ENCODE data around the gene DOK5. TPM values are rescaled to one million over a fixed set of nuclear protein-coding genes. Genes with fewer than 3 reads are reported as not detected.
A peak's percentile ranks its signal among the peaks of the same experiment; 100 is the strongest.

The DOK5 gene
- total RNA-seq, 1 donor from 2014 or later: not detected

- Histone ChIP-seq H3K9me3 (no peaks in the 10 kb centered on the region), H3K27ac (no peak overlapping the region), H3K27me3 (no peaks in the 10 kb centered on the region), H3K4me3 (no peak overlapping the region), H3K36me3 (no peaks in the 10 kb centered on the region), H3K4me1 (no peaks in the 10 kb centered on the region)
- no peak for DNase-seq (ENCODE audit: low spot score in 2 of 2)
- intact Hi-C loops (cut with DNase I): no loop called here
- TF ChIP-seq, protein P1, sequence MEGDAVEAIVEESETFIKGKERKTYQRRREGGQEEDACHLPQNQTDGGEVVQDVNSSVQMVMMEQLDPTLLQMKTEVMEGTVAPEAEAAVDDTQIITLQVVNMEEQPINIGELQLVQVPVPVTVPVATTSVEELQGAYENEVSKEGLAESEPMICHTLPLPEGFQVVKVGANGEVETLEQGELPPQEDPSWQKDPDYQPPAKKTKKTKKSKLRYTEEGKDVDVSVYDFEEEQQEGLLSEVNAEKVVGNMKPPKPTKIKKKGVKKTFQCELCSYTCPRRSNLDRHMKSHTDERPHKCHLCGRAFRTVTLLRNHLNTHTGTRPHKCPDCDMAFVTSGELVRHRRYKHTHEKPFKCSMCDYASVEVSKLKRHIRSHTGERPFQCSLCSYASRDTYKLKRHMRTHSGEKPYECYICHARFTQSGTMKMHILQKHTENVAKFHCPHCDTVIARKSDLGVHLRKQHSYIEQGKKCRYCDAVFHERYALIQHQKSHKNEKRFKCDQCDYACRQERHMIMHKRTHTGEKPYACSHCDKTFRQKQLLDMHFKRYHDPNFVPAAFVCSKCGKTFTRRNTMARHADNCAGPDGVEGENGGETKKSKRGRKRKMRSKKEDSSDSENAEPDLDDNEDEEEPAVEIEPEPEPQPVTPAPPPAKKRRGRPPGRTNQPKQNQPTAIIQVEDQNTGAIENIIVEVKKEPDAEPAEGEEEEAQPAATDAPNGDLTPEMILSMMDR (IDR thresholded peaks at IDR 0.05): no peak
Measured at GRCh38 chr20:54485631-54486030, 10.2 kb downstream of the DOK5 start.

DNA sequence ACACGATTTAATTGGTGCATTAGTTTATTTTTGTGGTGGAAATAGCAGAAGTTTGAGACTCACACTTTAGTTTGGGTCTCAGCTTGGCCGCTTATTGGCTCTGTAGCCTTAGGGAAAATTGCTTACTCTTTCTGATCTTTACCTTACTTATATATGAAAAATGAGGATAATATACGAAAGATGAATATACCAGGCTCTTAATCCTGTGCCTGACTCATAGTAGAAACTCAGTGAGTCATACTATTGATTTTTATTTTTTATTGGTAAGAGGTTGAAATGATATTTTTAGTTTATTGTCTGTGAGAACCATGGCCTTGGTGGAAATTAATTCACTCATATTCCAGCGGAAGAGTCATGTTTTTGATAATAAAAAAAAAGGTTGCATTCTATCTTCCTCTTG lies 11.2 kb downstream of the DOK5 start:
- Histone ChIP-seq H3K9me3 (no peaks in the 10 kb centered on the region), H3K27ac (no peak overlapping the region), H3K4me3 (no peak overlapping the region), H3K4me1 (no peaks in the 10 kb centered on the region), H3K36me3 (no peaks in the 10 kb centered on the region), H3K27me3 (no peaks in the 10 kb centered on the region)
- TF ChIP-seq, protein P1 (IDR thresholded peaks at IDR 0.05): no peak
- intact Hi-C loops (cut with DNase I): no loop called here
- DNase-seq (ENCODE audit: low spot score in 2 of 2): no peak

DNA sequence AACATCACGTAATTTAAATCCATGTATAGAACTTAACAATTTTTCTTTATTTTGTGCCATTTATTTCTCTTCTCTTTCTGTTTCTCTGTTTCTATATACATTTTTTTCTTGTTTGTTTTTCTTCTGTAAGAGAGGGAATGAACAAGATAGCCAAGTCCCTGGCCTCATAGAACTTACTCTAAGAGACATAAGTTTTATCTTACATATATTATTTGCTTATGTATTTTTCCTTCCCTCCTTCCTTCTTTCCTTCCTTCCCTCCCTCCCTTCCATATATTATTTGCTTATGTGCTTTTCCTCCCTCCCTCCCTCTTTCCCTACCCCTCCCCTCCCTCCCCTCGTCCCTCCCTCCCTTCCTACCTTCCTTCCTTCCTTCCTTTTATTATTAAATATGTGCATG lies 13.0 kb downstream of the DOK5 start:
- H3K27ac ChIP-seq: no peak overlapping the region
- no peaks in the 10 kb centered on the region for H3K4me1 ChIP-seq
- H3K36me3 ChIP-seq: no peaks in the 10 kb centered on the region
- intact Hi-C loops (cut with DNase I): no loop called here
- no peak overlapping the region for H3K4me3 ChIP-seq
- no peak for DNase-seq (ENCODE audit: low spot score in 2 of 2)
- H3K9me3 ChIP-seq: no peaks in the 10 kb centered on the region
- TF ChIP-seq, protein P1 (IDR thresholded peaks at IDR 0.05): no peak
- no peaks in the 10 kb centered on the region for H3K27me3 ChIP-seq

GRCh38 chr20:54491506-54491905 lies 16.1 kb downstream of the DOK5 start:
- Histone ChIP-seq H3K27me3 (no peaks in the 10 kb centered on the region), H3K4me1 (no peaks in the 10 kb centered on the region), H3K9me3 (no peaks in the 10 kb centered on the region), H3K27ac (no peak overlapping the region), H3K36me3 (no peaks in the 10 kb centered on the region), H3K4me3 (peak overlapping the region in 1 of 2 donors; percentile 14)
- DNase-seq (ENCODE audit: low spot score in 2 of 2): no peak
- intact Hi-C loops (cut with DNase I): no loop called here
- TF ChIP-seq, protein P1 (IDR thresholded peaks at IDR 0.05): no peak

DNA sequence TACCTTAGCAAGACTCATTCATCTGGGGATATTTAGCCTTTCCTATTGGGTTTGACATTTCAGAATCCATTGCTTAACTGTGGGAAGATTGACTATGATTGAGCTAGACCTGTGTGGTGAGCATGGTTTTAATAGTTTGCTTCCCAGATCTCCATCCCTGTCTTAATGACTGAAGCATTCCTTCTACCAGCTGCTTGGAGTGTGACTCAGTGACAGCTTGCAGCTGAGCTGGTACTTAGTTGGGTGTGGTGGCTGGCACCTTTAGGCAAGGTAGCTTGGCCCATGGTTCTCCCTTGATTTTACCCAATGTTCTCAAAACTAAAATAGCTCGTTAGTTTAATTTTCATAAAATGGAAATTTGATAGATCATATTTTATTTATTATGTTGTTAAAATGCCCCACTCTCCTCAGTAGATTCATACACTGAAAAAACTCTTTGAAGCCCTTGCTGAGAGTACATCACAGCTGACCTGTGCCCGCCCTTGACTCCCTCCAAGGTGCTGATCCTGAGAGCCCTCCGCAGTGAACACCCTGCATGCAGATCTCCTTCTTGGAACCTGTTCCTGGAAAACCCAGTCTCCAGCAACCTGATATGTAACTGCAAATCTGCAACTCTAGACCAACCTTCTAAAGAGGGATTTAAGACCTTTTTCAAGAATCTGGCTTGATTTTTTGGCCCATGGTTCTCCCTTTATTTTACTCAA lies 19.1 kb downstream of the DOK5 start:
- no peaks in the 10 kb centered on the region for H3K36me3 ChIP-seq
- no peaks in the 10 kb centered on the region for H3K9me3 ChIP-seq
- no peak overlapping the region for H3K4me3 ChIP-seq
- intact Hi-C loops (cut with DNase I): no loop called here
- H3K27me3 ChIP-seq: no peaks in the 10 kb centered on the region
- no peaks in the 10 kb centered on the region for H3K4me1 ChIP-seq
- no peak for DNase-seq (ENCODE audit: low spot score in 2 of 2)
- H3K27ac ChIP-seq: no peak overlapping the region
- TF ChIP-seq, protein P1 (IDR thresholded peaks at IDR 0.05): no peak
